Esophagus squamous epithelium (tissue), 5 donors: Measurements from ENCODE around the gene SAMD5. TPM values are rescaled to one million over a fixed set of nuclear protein-coding genes. Genes with fewer than 3 reads are reported as not detected.

ENCODE experiments used
- DNase-seq: peaks from one replicate; lab custom pipeline; 2025; lab: John Stamatoyannopoulos, UW
- H3K27ac ChIP-seq, 4 donors: fragments of 200-600 bp; sonication (generic); one replicate each; pipeline ENCODE4 v1.5.1; 2016 to 2019; ENCODE audit warnings: mild to moderate bottlenecking in 1 of 4
- H3K27me3 ChIP-seq, 4 donors: fragments of 200-600 bp; sonication (generic); 1 replicate in 3 of 4; 2 replicates in 1 of 4; pipeline versions ENCODE4 v1.5.1 to v1.6.0; 2017 to 2021; ENCODE audit warnings: antibody characterized with exemption in 1 of 4
- H3K36me3 ChIP-seq, 3 donors: fragments of 200-600 bp; sonication (generic); one replicate each; pipeline ENCODE4 v1.5.1; 2016 to 2019
- H3K4me1 ChIP-seq, 3 donors: fragments of 200-600 bp; sonication (generic); one replicate each; pipeline ENCODE4 v1.5.1; 2017 to 2019
- H3K4me3 ChIP-seq, 4 donors: fragments of 200-600 bp; sonication (generic); 1 replicate in 3 of 4; 2 replicates in 1 of 4; pipeline ENCODE4 v1.5.1; 2016 to 2019; ENCODE audit warnings: mild to moderate bottlenecking in 2 of 4, moderate library complexity in 1 of 4
- H3K9me3 ChIP-seq, 3 donors: fragments of 200-600 bp; sonication (generic); one replicate each; pipeline ENCODE4 v1.5.1; 2016 to 2019
- POLR2A ChIP-seq, 4 donors: fragments of 450-650 bp; IDR thresholded peaks; one replicate each; pipeline ENCODE4 v1.6.1; 2017; ENCODE audit warnings: antibody characterized with exemption in 4 of 4, mild to moderate bottlenecking in 4 of 4, moderate library complexity in 3 of 4
- WGBS, 2 donors: methylation state at CpG; one replicate each; pipeline ENCODE4 v1.1.5; 2018; 5-methylcytosine and 5-hydroxymethylcytosine counted together
- intact Hi-C: fragments of 100-400 bp; cut with DNase I; formaldehyde crosslinking; loops from one replicate; pipeline ENCODE4 v1.15.0; 2022
- total RNA-seq, 4 donors: library from RNA; depleted of rRNA; stranded (reverse); fragments of >200 nt; gene quantifications; one replicate each; pipeline ENCODE4 v1.1.0, GENCODE V29; 2016
- TF ChIP-seq, protein P1 (sequence below), 6 experiments: fragments of 450-650 bp in 4 of 6; fragments of 200-600 bp in 2 of 6; sonication (generic) in 2 of 6; IDR thresholded peaks; one replicate each; pipeline ENCODE4 v1.5.1; 2016 to 2019; ENCODE audit warnings: antibody characterized with exemption in 6 of 6, mild to moderate bottlenecking in 4 of 6, moderate library complexity in 4 of 6
- donor health status: DM: yes; HTN: yes; CAD: no.

Gene SAMD5
- total RNA-seq, 4 donors from 2014 or later: 6.9 to 16.2 (median 12.7) TPM

DNA sequence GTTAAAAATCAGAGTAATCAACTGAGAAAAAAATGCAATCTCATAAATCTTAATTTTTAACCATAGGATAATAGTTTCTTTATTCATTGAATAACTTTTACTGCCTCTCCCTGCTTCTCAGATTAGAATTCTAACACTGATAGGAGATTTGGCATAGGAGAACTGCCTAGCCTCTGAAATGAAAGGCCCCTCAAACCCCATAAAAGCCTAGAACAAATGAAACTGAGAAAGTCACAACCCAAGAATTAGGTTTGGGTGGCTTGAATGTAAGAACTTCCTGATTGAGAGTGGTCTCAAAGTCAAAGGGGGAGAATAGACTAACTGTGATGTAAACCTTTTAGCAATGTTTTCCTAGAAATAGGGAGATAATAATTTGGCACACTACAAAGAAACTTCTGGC is 52.2 kb downstream of the SAMD5 start:
- no peaks in the 10 kb centered on the region for H3K9me3 ChIP-seq
- H3K36me3 ChIP-seq: peaks cover 0 to 7% (median 0%) of the 10 kb centered on the region in 3 donors
- intact Hi-C loops: no loop called here
- no peak for DNase-seq
- no peak overlapping the region for H3K4me3 ChIP-seq
- no peak overlapping the region for H3K27ac ChIP-seq
- TF ChIP-seq, protein P1, sequence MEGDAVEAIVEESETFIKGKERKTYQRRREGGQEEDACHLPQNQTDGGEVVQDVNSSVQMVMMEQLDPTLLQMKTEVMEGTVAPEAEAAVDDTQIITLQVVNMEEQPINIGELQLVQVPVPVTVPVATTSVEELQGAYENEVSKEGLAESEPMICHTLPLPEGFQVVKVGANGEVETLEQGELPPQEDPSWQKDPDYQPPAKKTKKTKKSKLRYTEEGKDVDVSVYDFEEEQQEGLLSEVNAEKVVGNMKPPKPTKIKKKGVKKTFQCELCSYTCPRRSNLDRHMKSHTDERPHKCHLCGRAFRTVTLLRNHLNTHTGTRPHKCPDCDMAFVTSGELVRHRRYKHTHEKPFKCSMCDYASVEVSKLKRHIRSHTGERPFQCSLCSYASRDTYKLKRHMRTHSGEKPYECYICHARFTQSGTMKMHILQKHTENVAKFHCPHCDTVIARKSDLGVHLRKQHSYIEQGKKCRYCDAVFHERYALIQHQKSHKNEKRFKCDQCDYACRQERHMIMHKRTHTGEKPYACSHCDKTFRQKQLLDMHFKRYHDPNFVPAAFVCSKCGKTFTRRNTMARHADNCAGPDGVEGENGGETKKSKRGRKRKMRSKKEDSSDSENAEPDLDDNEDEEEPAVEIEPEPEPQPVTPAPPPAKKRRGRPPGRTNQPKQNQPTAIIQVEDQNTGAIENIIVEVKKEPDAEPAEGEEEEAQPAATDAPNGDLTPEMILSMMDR (IDR thresholded peaks at IDR 0.05): no peak
- no peak for TF ChIP-seq POLR2A (IDR thresholded peaks at IDR 0.05)
- H3K4me1 ChIP-seq: no peaks in the 10 kb centered on the region
- no peaks in the 10 kb centered on the region for H3K27me3 ChIP-seq

DNA sequence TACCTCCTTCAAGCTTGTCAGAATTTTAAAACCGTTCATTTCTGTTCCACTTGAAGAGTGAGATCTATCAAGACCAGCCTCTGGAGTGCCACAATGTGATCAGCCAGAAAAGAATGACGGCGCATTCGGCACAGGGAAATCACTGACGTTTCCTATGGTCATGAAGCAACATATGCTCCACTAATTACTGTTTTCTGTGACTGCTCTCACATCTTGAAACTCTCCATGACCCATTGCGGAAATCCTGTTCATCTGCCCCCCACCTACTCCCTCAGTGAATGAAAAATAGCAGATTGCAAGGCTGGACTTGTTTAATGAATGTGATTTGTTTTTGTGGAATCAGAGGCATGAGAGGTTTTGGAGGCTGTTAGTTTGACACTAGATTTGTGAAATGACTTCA is 53.2 kb downstream of the SAMD5 start:
- DNase-seq: no peak
- H3K27ac ChIP-seq: no peak overlapping the region
- WGBS, 2 donors: 79 to 88% methylated on average over 6 of the region's 6 CpGs
- H3K4me3 ChIP-seq: no peak overlapping the region
- H3K27me3 ChIP-seq: no peaks in the 10 kb centered on the region
- TF ChIP-seq, protein P1 (IDR thresholded peaks at IDR 0.05): no peak
- no peak for TF ChIP-seq POLR2A (IDR thresholded peaks at IDR 0.05)
- peaks cover 0 to 10% (median 0%) of the 10 kb centered on the region in 3 donors for H3K36me3 ChIP-seq
- H3K4me1 ChIP-seq: no peaks in the 10 kb centered on the region
- H3K9me3 ChIP-seq: no peaks in the 10 kb centered on the region
- intact Hi-C loops: no loop called here

- DNase-seq: no peak
- no peak for TF ChIP-seq POLR2A (IDR thresholded peaks at IDR 0.05)
- TF ChIP-seq, protein P1 (IDR thresholded peaks at IDR 0.05): no peak
- no peaks in the 10 kb centered on the region for H3K27me3 ChIP-seq
- intact Hi-C loops: no loop called here
- no peaks in the 10 kb centered on the region for H3K9me3 ChIP-seq
- whole genome bisulfite sequencing, 2 donors: 80 to 89% methylated on average over 2 of the region's 2 CpGs
- H3K27ac ChIP-seq: no peak overlapping the region
- H3K4me3 ChIP-seq: no peak overlapping the region
- peaks cover 0 to 5% (median 0%) of the 10 kb centered on the region in 3 donors for H3K36me3 ChIP-seq
- no peaks in the 10 kb centered on the region for H3K4me1 ChIP-seq
These were observed 55.0 kb downstream of the SAMD5 start for GRCh38 chr6:147563472-147563871.

GRCh38 chr6:147564556-147564955 is 56.1 kb downstream of the SAMD5 start:
- intact Hi-C loops: no loop called here
- no peak overlapping the region for H3K4me3 ChIP-seq
- 50 to 63% methylated on average over 1 of the region's 1 CpG for WGBS, 2 donors

DNA sequence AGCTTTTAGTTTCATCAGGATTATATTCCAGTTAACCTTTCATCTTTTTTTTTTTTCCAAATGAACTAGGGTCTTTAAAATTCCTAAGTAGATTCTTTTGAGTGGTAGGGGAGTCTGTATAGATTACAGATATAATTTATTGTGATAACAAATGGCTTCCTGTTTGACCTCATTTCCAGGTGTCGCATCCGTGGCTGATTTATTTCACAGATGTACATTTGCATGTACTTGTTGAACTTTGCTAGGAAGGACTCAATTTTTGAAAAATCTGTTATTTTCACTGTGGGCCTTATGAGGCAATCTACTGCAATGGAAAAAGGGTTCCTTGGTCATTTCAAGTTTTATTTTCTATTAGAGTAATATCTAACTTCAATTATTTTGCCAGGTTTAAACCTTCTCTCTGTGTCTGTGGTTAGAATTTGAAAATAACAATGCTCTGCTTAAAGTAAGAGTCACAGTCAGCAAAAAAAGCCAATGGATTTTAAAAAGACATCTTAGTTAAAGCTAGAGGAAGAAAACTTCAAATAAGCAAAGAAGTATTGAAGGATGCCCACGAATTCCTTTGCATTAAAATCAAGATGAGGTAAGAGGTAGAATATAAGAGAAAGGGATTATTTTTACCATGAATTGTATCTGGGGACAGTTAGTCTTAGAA is 57.9 kb downstream of the SAMD5 start:
- TF ChIP-seq POLR2A (IDR thresholded peaks at IDR 0.05): no peak
- TF ChIP-seq, protein P1 (IDR thresholded peaks at IDR 0.05): no peak

More at GRCh38 chr6:147564556-147564955, 56.1 kb downstream of the SAMD5 start:
- Histone ChIP-seq H3K27me3 (no peaks in the 10 kb centered on the region), H3K4me1 (no peaks in the 10 kb centered on the region), H3K36me3 (peaks cover 0 to 5% (median 0%) of the 10 kb centered on the region in 3 donors), H3K9me3 (no peaks in the 10 kb centered on the region), H3K27ac (no peak overlapping the region)
- TF ChIP-seq, protein P1 (IDR thresholded peaks at IDR 0.05): no peak
- no peak for TF ChIP-seq POLR2A (IDR thresholded peaks at IDR 0.05)
- no peak for DNase-seq

More for the DNA sequence above, 57.9 kb downstream of the SAMD5 start:
- DNase-seq: no peak
- WGBS, 2 donors: 63 to 79% methylated on average over 3 of the region's 3 CpGs
- H3K4me3 ChIP-seq: no peak overlapping the region
- intact Hi-C loops: no loop called here
- H3K4me1 ChIP-seq: no peaks in the 10 kb centered on the region
- H3K9me3 ChIP-seq: no peaks in the 10 kb centered on the region
- H3K27me3 ChIP-seq: no peaks in the 10 kb centered on the region
- no peak overlapping the region for H3K27ac ChIP-seq
- peaks cover 0 to 5% (median 0%) of the 10 kb centered on the region in 3 donors for H3K36me3 ChIP-seq
